ENCODE data around the gene OR2Y1.
A peak's percentile ranks its signal among the peaks of the same experiment; 100 is the strongest.

Gene OR2Y1

DNA sequence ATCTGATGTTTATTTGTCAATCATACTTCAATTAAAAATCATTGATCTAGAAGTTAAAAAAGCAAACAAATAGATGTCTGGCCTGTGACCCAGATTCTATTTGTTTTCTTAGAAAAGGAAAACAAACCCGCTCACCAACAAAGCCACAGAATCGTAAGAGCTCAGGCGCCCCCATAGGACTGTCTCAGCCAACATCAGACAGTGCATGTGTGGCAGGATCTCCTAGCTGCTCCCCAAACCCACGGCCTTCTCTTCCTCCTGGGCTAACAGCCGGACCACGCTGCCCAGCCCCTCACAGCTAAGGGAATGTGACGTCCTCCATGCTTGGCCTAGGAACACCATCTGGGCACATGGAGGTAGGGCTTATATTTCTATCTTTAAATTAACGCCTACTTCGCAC lies 19.4 kb downstream of the OR2Y1 start:
- H4K91ac ChIP-seq (ENCODE audit: low read depth, low read length) = no peak overlapping the region
- no peaks in the 10 kb centered on the region for H3K36me3 ChIP-seq (ENCODE audit: control insufficient read depth in 1 of 2, insufficient read depth in 2 of 2, low read length in 2 of 2)
- H2BK12ac ChIP-seq (ENCODE audit: low read length) = no peak overlapping the region
- no peak for DNase-seq
- no peak overlapping the region for H2BK5ac ChIP-seq (ENCODE audit: low read depth, low read length, poor library complexity)
- H3K27me3 ChIP-seq (ENCODE audit: insufficient read depth, low read length) = no peaks in the 10 kb centered on the region
- H3K4me1 ChIP-seq (ENCODE audit: control insufficient read depth in 1 of 2, insufficient read depth in 2 of 2, low read length in 2 of 2) = no peaks in the 10 kb centered on the region
- H3K9me3 ChIP-seq (ENCODE audit: insufficient read depth, low read depth, low read length) = no peaks in the 10 kb centered on the region
- WGBS (ENCODE audit: extremely low coverage, insufficient coverage, insufficient read length) = no CpG with 5 or more reads among the region's 9 CpGs
- no peak overlapping the region for H2BK120ac ChIP-seq (ENCODE audit: insufficient read depth, low read length, poor library complexity)
- no peak overlapping the region for H4K8ac ChIP-seq (ENCODE audit: low read depth, low read length)
- H3K14ac ChIP-seq (ENCODE audit: low read length) = no peak overlapping the region
- no peak overlapping the region for H3K9ac ChIP-seq (ENCODE audit: low read length)
- no peak overlapping the region for H3K4me2 ChIP-seq (ENCODE audit: low read length)
- no peak overlapping the region for H3K23ac ChIP-seq (ENCODE audit: low read length)
- no peak overlapping the region for H3K4me3 ChIP-seq (ENCODE audit: low read depth, low read length)
- H2AK5ac ChIP-seq (ENCODE audit: low read length) = no peak overlapping the region
- no peaks in the 10 kb centered on the region for H3K79me2 ChIP-seq (ENCODE audit: control insufficient read depth, insufficient read depth, low read length, poor library complexity)
- no peaks in the 10 kb centered on the region for H3K79me1 ChIP-seq (ENCODE audit: low read length)
- H3K27ac ChIP-seq (ENCODE audit: low read depth, low read length) = no peak overlapping the region
- H2AFZ ChIP-seq (ENCODE audit: insufficient read depth, low read length, poor library complexity) = no peak overlapping the region
- no peak overlapping the region for H4K12ac ChIP-seq (ENCODE audit: low read depth, low read length)
- no peak overlapping the region for H3K4ac ChIP-seq (ENCODE audit: low read depth, low read length)
- H3K18ac ChIP-seq (ENCODE audit: low read length) = no peak overlapping the region

DNA sequence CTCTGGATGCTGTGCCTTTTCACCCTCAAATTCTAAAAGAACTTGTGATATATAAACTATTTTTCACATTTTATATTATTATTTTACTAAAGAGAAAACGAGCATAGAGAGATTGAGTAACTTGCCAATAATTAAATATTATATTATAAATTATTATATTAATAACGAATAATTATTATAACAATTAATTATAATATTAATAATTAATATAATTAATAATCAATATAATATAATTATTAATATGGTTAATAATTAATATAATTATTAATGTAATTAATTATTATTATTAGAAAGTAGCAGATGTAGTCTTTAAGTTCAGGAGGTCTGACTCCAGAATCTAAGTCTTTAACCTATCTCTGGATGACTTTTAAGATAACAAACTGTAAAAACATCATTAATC lies 20.1 kb downstream of the OR2Y1 start:
- H2AFZ ChIP-seq (ENCODE audit: insufficient read depth, low read length, poor library complexity) = no peak overlapping the region
- H3K79me2 ChIP-seq (ENCODE audit: control insufficient read depth, insufficient read depth, low read length, poor library complexity) = no peaks in the 10 kb centered on the region
- no peak overlapping the region for H3K9ac ChIP-seq (ENCODE audit: low read length)
- H3K14ac ChIP-seq (ENCODE audit: low read length) = no peak overlapping the region
- H3K23ac ChIP-seq (ENCODE audit: low read length) = no peak overlapping the region
- no peaks in the 10 kb centered on the region for H3K9me3 ChIP-seq (ENCODE audit: insufficient read depth, low read depth, low read length)
- no peak overlapping the region for H2BK5ac ChIP-seq (ENCODE audit: low read depth, low read length, poor library complexity)
- H2BK12ac ChIP-seq (ENCODE audit: low read length) = no peak overlapping the region
- no peak overlapping the region for H3K4me3 ChIP-seq (ENCODE audit: low read depth, low read length)
- no CpG with 5 or more reads among the region's 2 CpGs for WGBS (ENCODE audit: extremely low coverage, insufficient coverage, insufficient read length)
- no peak overlapping the region for H2AK5ac ChIP-seq (ENCODE audit: low read length)
- H3K27me3 ChIP-seq (ENCODE audit: insufficient read depth, low read length) = no peaks in the 10 kb centered on the region
- no peak overlapping the region for H3K18ac ChIP-seq (ENCODE audit: low read length)
- no peak overlapping the region for H2BK120ac ChIP-seq (ENCODE audit: insufficient read depth, low read length, poor library complexity)
- H3K27ac ChIP-seq (ENCODE audit: low read depth, low read length) = no peak overlapping the region
- H4K91ac ChIP-seq (ENCODE audit: low read depth, low read length) = no peak overlapping the region
- no peak overlapping the region for H3K4me2 ChIP-seq (ENCODE audit: low read length)
- no peak overlapping the region for H4K8ac ChIP-seq (ENCODE audit: low read depth, low read length)
- H3K4ac ChIP-seq (ENCODE audit: low read depth, low read length) = no peak overlapping the region
- no peaks in the 10 kb centered on the region for H3K4me1 ChIP-seq (ENCODE audit: control insufficient read depth in 1 of 2, insufficient read depth in 2 of 2, low read length in 2 of 2)
- no peak overlapping the region for H4K12ac ChIP-seq (ENCODE audit: low read depth, low read length)
- H3K36me3 ChIP-seq (ENCODE audit: control insufficient read depth in 1 of 2, insufficient read depth in 2 of 2, low read length in 2 of 2) = no peaks in the 10 kb centered on the region
- H3K79me1 ChIP-seq (ENCODE audit: low read length) = no peaks in the 10 kb centered on the region
- no peak for DNase-seq

DNA sequence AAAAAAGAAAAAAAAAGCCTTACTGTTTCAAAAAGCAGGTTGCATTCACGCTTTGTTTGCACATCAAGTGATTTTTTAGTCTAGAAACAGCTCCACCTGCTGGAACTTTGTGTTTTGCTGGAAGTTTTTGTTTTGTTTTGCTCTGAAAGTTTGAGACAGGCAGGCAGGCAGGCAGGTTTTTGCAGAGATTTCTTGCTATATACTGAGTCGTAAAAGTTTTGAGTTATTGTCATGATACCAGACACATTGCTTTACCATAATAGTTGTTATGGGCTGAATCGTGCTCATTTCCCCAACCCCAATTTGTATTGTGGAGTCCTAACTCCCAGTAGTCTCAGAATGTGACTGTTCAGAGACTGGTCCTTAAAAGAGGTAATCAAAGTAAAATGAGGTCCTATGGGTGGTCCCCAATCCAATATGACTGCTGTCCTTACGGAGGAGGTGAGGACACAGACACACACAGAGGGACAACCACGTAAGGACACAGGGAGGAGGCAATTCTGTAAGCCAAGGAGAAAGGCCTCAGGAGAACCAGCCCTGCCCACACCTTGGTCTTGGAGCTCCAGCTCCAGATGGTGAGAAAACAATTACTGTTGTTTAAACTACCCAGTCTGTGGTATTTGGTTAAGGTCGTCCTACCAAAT lies 20.9 kb downstream of the OR2Y1 start:
- H3K4me1 ChIP-seq (ENCODE audit: control insufficient read depth in 1 of 2, insufficient read depth in 2 of 2, low read length in 2 of 2) = no peaks in the 10 kb centered on the region
- no peak overlapping the region for H3K14ac ChIP-seq (ENCODE audit: low read length)
- H3K18ac ChIP-seq (ENCODE audit: low read length) = no peak overlapping the region
- peak; percentile 41 to 83 for DNase-seq
- no peak overlapping the region for H2BK5ac ChIP-seq (ENCODE audit: low read depth, low read length, poor library complexity)
- no peaks in the 10 kb centered on the region for H3K27me3 ChIP-seq (ENCODE audit: insufficient read depth, low read length)
- no peak overlapping the region for H3K4me2 ChIP-seq (ENCODE audit: low read length)
- no peak overlapping the region for H3K27ac ChIP-seq (ENCODE audit: low read depth, low read length)
- H4K91ac ChIP-seq (ENCODE audit: low read depth, low read length) = no peak overlapping the region
- H3K4me3 ChIP-seq (ENCODE audit: low read depth, low read length) = no peak overlapping the region
- H3K79me1 ChIP-seq (ENCODE audit: low read length) = no peaks in the 10 kb centered on the region
- H4K12ac ChIP-seq (ENCODE audit: low read depth, low read length) = no peak overlapping the region
- H3K79me2 ChIP-seq (ENCODE audit: control insufficient read depth, insufficient read depth, low read length, poor library complexity) = no peaks in the 10 kb centered on the region
- no peak overlapping the region for H2AK5ac ChIP-seq (ENCODE audit: low read length)
- no peak overlapping the region for H3K9ac ChIP-seq (ENCODE audit: low read length)
- no peak overlapping the region for H3K4ac ChIP-seq (ENCODE audit: low read depth, low read length)
- H2BK120ac ChIP-seq (ENCODE audit: insufficient read depth, low read length, poor library complexity) = no peak overlapping the region
- H2BK12ac ChIP-seq (ENCODE audit: low read length) = no peak overlapping the region
- H3K23ac ChIP-seq (ENCODE audit: low read length) = no peak overlapping the region
- no peaks in the 10 kb centered on the region for H3K36me3 ChIP-seq (ENCODE audit: control insufficient read depth in 1 of 2, insufficient read depth in 2 of 2, low read length in 2 of 2)
- no peak overlapping the region for H4K8ac ChIP-seq (ENCODE audit: low read depth, low read length)
- H3K9me3 ChIP-seq (ENCODE audit: insufficient read depth, low read depth, low read length) = no peaks in the 10 kb centered on the region
- H2AFZ ChIP-seq (ENCODE audit: insufficient read depth, low read length, poor library complexity) = no peak overlapping the region
- no CpG with 5 or more reads among the region's 6 CpGs for WGBS (ENCODE audit: extremely low coverage, insufficient coverage, insufficient read length)

DNA sequence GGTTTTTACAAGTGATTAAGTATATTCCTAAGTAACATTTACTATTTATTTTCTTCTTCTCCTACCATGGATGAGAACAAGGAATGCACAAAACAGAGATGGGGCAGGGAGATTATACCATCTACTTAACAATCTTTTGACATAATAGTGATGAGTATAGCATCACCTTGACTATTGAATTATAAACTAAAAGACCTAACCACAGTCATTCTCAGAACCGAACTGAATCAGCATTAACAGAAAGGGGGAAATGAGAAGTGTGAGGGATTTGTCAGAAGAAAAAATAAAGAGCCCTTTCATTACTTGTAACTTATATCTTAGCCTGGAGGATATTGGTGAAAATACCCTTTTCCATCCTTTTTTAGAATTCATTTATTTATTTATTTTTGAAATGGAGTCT lies 21.9 kb downstream of the OR2Y1 start:
- no peak overlapping the region for H3K4me3 ChIP-seq (ENCODE audit: low read depth, low read length)
- H3K79me2 ChIP-seq (ENCODE audit: control insufficient read depth, insufficient read depth, low read length, poor library complexity) = no peaks in the 10 kb centered on the region
- H4K8ac ChIP-seq (ENCODE audit: low read depth, low read length) = no peak overlapping the region
- no peaks in the 10 kb centered on the region for H3K27me3 ChIP-seq (ENCODE audit: insufficient read depth, low read length)
- no peak overlapping the region for H2BK120ac ChIP-seq (ENCODE audit: insufficient read depth, low read length, poor library complexity)
- H3K4me1 ChIP-seq (ENCODE audit: control insufficient read depth in 1 of 2, insufficient read depth in 2 of 2, low read length in 2 of 2) = no peaks in the 10 kb centered on the region
- H3K9me3 ChIP-seq (ENCODE audit: insufficient read depth, low read depth, low read length) = no peaks in the 10 kb centered on the region
- no peak overlapping the region for H3K27ac ChIP-seq (ENCODE audit: low read depth, low read length)
- H2AFZ ChIP-seq (ENCODE audit: insufficient read depth, low read length, poor library complexity) = no peak overlapping the region
- H4K91ac ChIP-seq (ENCODE audit: low read depth, low read length) = no peak overlapping the region
- H3K9ac ChIP-seq (ENCODE audit: low read length) = no peak overlapping the region
- no peak overlapping the region for H4K12ac ChIP-seq (ENCODE audit: low read depth, low read length)
- H3K4me2 ChIP-seq (ENCODE audit: low read length) = no peak overlapping the region
- H3K14ac ChIP-seq (ENCODE audit: low read length) = no peak overlapping the region
- no peak overlapping the region for H3K23ac ChIP-seq (ENCODE audit: low read length)
- no peak overlapping the region for H2BK5ac ChIP-seq (ENCODE audit: low read depth, low read length, poor library complexity)
- H3K18ac ChIP-seq (ENCODE audit: low read length) = no peak overlapping the region
- H2AK5ac ChIP-seq (ENCODE audit: low read length) = no peak overlapping the region
- H3K4ac ChIP-seq (ENCODE audit: low read depth, low read length) = no peak overlapping the region
- no peak for DNase-seq
- H2BK12ac ChIP-seq (ENCODE audit: low read length) = no peak overlapping the region
- no peaks in the 10 kb centered on the region for H3K79me1 ChIP-seq (ENCODE audit: low read length)
- no peaks in the 10 kb centered on the region for H3K36me3 ChIP-seq (ENCODE audit: control insufficient read depth in 1 of 2, insufficient read depth in 2 of 2, low read length in 2 of 2)
- no CpG with 5 or more reads among the region's 1 CpG for WGBS (ENCODE audit: extremely low coverage, insufficient coverage, insufficient read length)

Measured in trophoblast cell (in vitro differentiated cells and primary cell).